Activated naive CD4-positive, alpha-beta T cell treated with anti-CD3 and anti-CD28 coated beads, Interleukin-2, amount 10 ng/mL, durations not matched to agents 7 days and 5 days (primary cell): ENCODE measurements around the gene BDKRB2.

ENCODE experiments used
- CTCF ChIA-PET: fragments of 350-600 bp; sonication (Branson Sonifier 250); formaldehyde crosslinking; loops from one replicate; lab custom pipeline; 2021; ENCODE audit warnings: antibody characterized with exemption; lab: Charles Lee
- DNase-seq: peaks from one replicate; pipeline ENCODE4 v3.0.0-alpha.2; 2020
- H3K27ac Mint-ChIP-seq: one replicate; pipeline ENCODE4 v1.8.0; 2021; ENCODE audit warnings: mild to moderate bottlenecking, moderate library complexity, mixed read lengths
- H3K27me3 Mint-ChIP-seq: one replicate; pipeline ENCODE4 v1.8.0; 2021; ENCODE audit warnings: mild to moderate bottlenecking, mixed read lengths
- H3K36me3 Mint-ChIP-seq: one replicate; pipeline ENCODE4 v1.8.0; 2021; ENCODE audit warnings: mixed read lengths
- H3K4me1 Mint-ChIP-seq: one replicate; pipeline ENCODE4 v1.8.0; 2021; ENCODE audit warnings: mixed read lengths
- H3K4me3 Mint-ChIP-seq: one replicate; pipeline ENCODE4 v1.8.0; 2021; ENCODE audit warnings: mild to moderate bottlenecking, moderate library complexity, mixed read lengths
- H3K9me3 Mint-ChIP-seq: one replicate; pipeline ENCODE4 v1.8.0; 2021; ENCODE audit warnings: mixed read lengths

The BDKRB2 gene

GRCh38 chr14:96202441-96203094, 2.1 kb upstream of the BDKRB2 start:
- DNase-seq: no peak
- Mint-ChIP-seq H3K27me3 (peaks cover 44% of the 10 kb centered on the region), H3K4me1 (peaks cover 18% of the 10 kb centered on the region), H3K27ac (no peak overlapping the region), H3K9me3 (no peaks in the 10 kb centered on the region), H3K36me3 (no peaks in the 10 kb centered on the region), H3K4me3 (no peak overlapping the region)
- CTCF ChIA-PET: no interaction called here

GRCh38 chr14:96203116-96203515, 1.5 kb upstream of the BDKRB2 start:
- CTCF ChIA-PET: no interaction called here
- no peaks in the 10 kb centered on the region for H3K9me3 Mint-ChIP-seq
- H3K4me3 Mint-ChIP-seq: no peak overlapping the region
- peaks cover 13% of the 10 kb centered on the region for H3K4me1 Mint-ChIP-seq
- peaks cover 44% of the 10 kb centered on the region for H3K27me3 Mint-ChIP-seq
- no peak for DNase-seq
- H3K36me3 Mint-ChIP-seq: no peaks in the 10 kb centered on the region
- H3K27ac Mint-ChIP-seq: no peak overlapping the region

- DNase-seq: no peak
- Mint-ChIP-seq H3K4me3 (no peak overlapping the region), H3K9me3 (no peaks in the 10 kb centered on the region), H3K4me1 (peaks cover 8% of the 10 kb centered on the region), H3K27ac (no peak overlapping the region), H3K27me3 (peaks cover 44% of the 10 kb centered on the region), H3K36me3 (no peaks in the 10 kb centered on the region)
- CTCF ChIA-PET: no interaction called here
These were observed 1.0 kb upstream of the BDKRB2 start for GRCh38 chr14:96203635-96204034.

DNA sequence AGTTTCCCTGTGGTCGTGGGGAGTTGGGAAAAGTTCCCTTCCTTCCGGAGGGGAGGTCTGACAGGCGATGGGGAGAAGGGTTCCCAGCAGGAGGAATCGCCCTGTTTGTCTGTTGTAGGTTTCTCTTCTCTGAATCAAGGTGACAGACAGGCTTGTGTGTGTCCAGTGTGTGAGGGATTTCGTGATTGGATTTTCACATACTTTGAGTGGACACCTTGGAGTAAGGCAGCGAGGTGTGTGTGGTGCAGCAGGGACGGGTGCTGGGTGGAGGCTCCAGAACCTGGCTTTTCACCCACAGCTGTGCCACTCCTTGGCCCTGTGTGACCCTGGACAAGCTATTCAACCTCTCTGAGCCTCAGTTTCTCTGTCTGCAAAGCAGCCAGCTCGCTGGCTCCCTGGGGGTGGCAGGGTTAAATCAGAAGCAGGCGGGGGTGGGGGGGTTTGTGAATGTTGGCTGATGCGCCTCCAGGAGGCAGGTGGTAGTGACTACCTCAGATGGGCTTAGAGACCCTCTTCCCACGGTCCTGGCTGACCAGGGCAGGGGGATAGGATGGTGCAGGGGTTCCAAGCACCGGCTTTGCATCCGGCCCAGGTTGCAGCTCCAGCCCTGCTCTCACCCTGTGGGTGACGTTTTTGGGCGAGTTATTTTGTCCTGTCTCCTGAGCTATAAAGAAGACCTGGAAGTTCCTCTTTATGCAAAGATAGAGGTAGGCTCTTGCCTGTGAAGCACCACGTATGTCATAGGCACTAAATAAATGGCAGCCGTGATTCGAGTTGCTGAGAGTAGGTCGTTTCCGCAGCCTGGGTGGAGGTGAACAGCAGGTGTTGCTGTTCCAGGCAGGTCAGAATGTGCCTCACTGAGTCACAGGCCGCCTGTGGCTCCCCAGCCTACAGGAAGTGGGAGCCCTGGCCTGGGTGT, 679 bp downstream of the BDKRB2 start:
- no peak for DNase-seq
- no peaks in the 10 kb centered on the region for H3K9me3 Mint-ChIP-seq
- CTCF ChIA-PET: interaction anchor here (1.3 kb wide), 1 partner anchor 26 kb away, joined by 3 read pairs; no protein-coding TSS in a partner anchor
- no peaks in the 10 kb centered on the region for H3K4me1 Mint-ChIP-seq
- H3K27me3 Mint-ChIP-seq: peaks cover 44% of the 10 kb centered on the region
- H3K36me3 Mint-ChIP-seq: no peaks in the 10 kb centered on the region
- no peak overlapping the region for H3K27ac Mint-ChIP-seq
- H3K4me3 Mint-ChIP-seq: no peak overlapping the region

GRCh38 chr14:96205978-96206360, 1.3 kb downstream of the BDKRB2 start:
- Mint-ChIP-seq H3K27ac (no peak overlapping the region), H3K27me3 (peaks cover 44% of the 10 kb centered on the region), H3K4me3 (no peak overlapping the region)

DNA sequence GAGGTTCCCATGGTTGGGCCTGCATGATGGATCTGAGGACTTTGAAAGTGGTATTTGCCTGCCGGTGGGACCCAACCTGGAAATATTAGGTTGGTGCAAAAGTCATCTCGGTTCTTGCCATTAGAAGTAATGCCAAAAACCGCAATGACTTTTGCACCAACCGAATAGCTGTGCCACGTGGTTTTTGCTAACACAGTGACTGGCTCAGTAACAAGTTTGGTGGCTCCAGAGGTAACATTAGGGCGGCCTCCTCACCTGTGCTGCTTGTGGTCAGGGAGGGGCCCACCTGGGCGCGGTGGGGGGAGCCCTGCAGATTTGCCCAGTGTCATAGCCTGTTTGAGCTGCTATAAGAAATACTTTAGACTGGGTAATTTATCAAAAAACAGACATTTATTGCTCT, 1.8 kb downstream of the BDKRB2 start:
- peaks cover 49% of the 10 kb centered on the region for H3K27me3 Mint-ChIP-seq
- CTCF ChIA-PET: interaction anchor here (0.7 kb wide), 1 partner anchor 312 kb away, joined by 3 read pairs; no protein-coding TSS in a partner anchor
- H3K9me3 Mint-ChIP-seq: peaks cover 3% of the 10 kb centered on the region
- no peaks in the 10 kb centered on the region for H3K36me3 Mint-ChIP-seq
- H3K27ac Mint-ChIP-seq: no peak overlapping the region
- H3K4me3 Mint-ChIP-seq: no peak overlapping the region
- H3K4me1 Mint-ChIP-seq: no peaks in the 10 kb centered on the region
- DNase-seq: no peak

More at GRCh38 chr14:96205978-96206360, 1.3 kb downstream of the BDKRB2 start:
- Mint-ChIP-seq H3K36me3 (no peaks in the 10 kb centered on the region), H3K9me3 (no peaks in the 10 kb centered on the region), H3K4me1 (no peaks in the 10 kb centered on the region)
- CTCF ChIA-PET: interaction anchor here (1.3 kb wide), 1 partner anchor 27 kb away, joined by 3 read pairs; no protein-coding TSS in a partner anchor
- no peak for DNase-seq

- Mint-ChIP-seq H3K36me3 (no peaks in the 10 kb centered on the region), H3K27ac (no peak overlapping the region), H3K4me1 (no peaks in the 10 kb centered on the region), H3K27me3 (peaks cover 44% of the 10 kb centered on the region), H3K4me3 (no peak overlapping the region), H3K9me3 (peaks cover 14% of the 10 kb centered on the region)
- CTCF ChIA-PET: no interaction called here
- no peak for DNase-seq
These were observed 3.0 kb downstream of the BDKRB2 start for GRCh38 chr14:96207686-96208085.

- Mint-ChIP-seq H3K4me3 (no peak overlapping the region), H3K27ac (no peak overlapping the region), H3K36me3 (no peaks in the 10 kb centered on the region), H3K9me3 (peaks cover 15% of the 10 kb centered on the region), H3K27me3 (peaks cover 34% of the 10 kb centered on the region), H3K4me1 (no peaks in the 10 kb centered on the region)
- CTCF ChIA-PET: no interaction called here
- DNase-seq: no peak
These were observed 4.1 kb downstream of the BDKRB2 start for GRCh38 chr14:96208739-96209138.

- H3K4me3 Mint-ChIP-seq: no peak overlapping the region
- H3K27ac Mint-ChIP-seq: no peak overlapping the region
- peaks cover 12% of the 10 kb centered on the region for H3K27me3 Mint-ChIP-seq
- DNase-seq: no peak
- no peaks in the 10 kb centered on the region for H3K4me1 Mint-ChIP-seq
- H3K36me3 Mint-ChIP-seq: no peaks in the 10 kb centered on the region
- H3K9me3 Mint-ChIP-seq: peaks cover 15% of the 10 kb centered on the region
- CTCF ChIA-PET: no interaction called here
These were observed 7.5 kb downstream of the BDKRB2 start for GRCh38 chr14:96212140-96212539.

- no peak for DNase-seq
- no peak overlapping the region for H3K27ac Mint-ChIP-seq
These were observed 8.3 kb downstream of the BDKRB2 start for GRCh38 chr14:96212896-96213295.

DNA sequence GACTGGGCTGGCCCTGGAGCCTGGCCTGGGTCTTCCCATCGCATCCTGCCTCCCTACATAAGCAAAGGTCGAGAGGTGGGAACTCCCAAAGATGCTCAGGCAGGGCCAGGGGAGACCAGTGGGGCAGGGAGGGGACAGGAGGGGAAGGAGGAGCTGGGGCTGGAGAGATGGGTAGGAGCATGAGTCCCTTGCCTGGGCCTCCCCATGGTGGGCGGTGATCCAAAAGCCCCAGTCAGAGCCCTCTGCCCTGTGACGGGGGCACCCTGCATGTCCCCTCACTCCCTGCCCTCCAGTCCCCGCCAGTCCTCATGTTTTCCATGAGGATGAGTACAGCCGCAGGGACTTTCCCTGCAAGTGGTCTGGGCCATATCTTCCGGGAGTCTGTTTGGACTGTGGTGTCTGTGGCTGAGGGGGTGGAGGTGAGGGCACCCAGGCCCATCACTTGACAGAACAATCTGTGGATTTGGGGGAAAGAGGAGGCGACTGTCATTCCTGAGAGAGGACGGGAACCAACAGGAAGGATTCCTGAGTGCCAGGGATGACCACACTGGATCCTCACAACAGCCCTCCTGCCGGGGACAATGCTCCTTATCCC, 9.3 kb downstream of the BDKRB2 start:
- Mint-ChIP-seq H3K4me3 (no peak overlapping the region), H3K27me3 (peaks cover 12% of the 10 kb centered on the region), H3K36me3 (no peaks in the 10 kb centered on the region), H3K27ac (no peak overlapping the region), H3K9me3 (peaks cover 15% of the 10 kb centered on the region), H3K4me1 (no peaks in the 10 kb centered on the region)
- no peak for DNase-seq
- CTCF ChIA-PET: no interaction called here

More at GRCh38 chr14:96212896-96213295, 8.3 kb downstream of the BDKRB2 start:
- CTCF ChIA-PET: no interaction called here
- Mint-ChIP-seq H3K36me3 (no peaks in the 10 kb centered on the region), H3K4me3 (no peak overlapping the region), H3K9me3 (peaks cover 15% of the 10 kb centered on the region), H3K27me3 (peaks cover 12% of the 10 kb centered on the region), H3K4me1 (no peaks in the 10 kb centered on the region)

- Mint-ChIP-seq H3K36me3 (no peaks in the 10 kb centered on the region), H3K4me1 (no peaks in the 10 kb centered on the region), H3K27ac (no peak overlapping the region), H3K9me3 (peaks cover 15% of the 10 kb centered on the region), H3K27me3 (peaks cover 12% of the 10 kb centered on the region), H3K4me3 (no peak overlapping the region)
- CTCF ChIA-PET: no interaction called here
- DNase-seq: no peak
These were observed 10.2 kb downstream of the BDKRB2 start for GRCh38 chr14:96214793-96215192.

GRCh38 chr14:96215452-96216244, 11.0 kb downstream of the BDKRB2 start:
- Mint-ChIP-seq H3K4me3 (no peak overlapping the region), H3K36me3 (no peaks in the 10 kb centered on the region), H3K4me1 (no peaks in the 10 kb centered on the region), H3K27ac (no peak overlapping the region), H3K27me3 (peaks cover 12% of the 10 kb centered on the region), H3K9me3 (peaks cover 15% of the 10 kb centered on the region)
- CTCF ChIA-PET: no interaction called here
- DNase-seq: no peak

- H3K36me3 Mint-ChIP-seq: no peaks in the 10 kb centered on the region
- no peak overlapping the region for H3K4me3 Mint-ChIP-seq
- H3K27me3 Mint-ChIP-seq: peaks cover 7% of the 10 kb centered on the region
- no peak for DNase-seq
- H3K9me3 Mint-ChIP-seq: peaks cover 11% of the 10 kb centered on the region
- H3K27ac Mint-ChIP-seq: no peak overlapping the region
- CTCF ChIA-PET: no interaction called here
- H3K4me1 Mint-ChIP-seq: no peaks in the 10 kb centered on the region
These were observed 12.0 kb downstream of the BDKRB2 start for GRCh38 chr14:96216627-96217026.
